Fibroblast of mammary gland (primary cell): ENCODE results near the gene ZNF668.
"Not testable (repeated sequence)": the region's sequence is repeated elsewhere in the genome, so short reads cannot be mapped to it uniquely, and the experiment has no call there.

Experiments
- DNase-seq: peaks from one replicate; pipeline ENCODE4 v3.0.0-alpha.2; 2010; ENCODE audit warnings: low read depth
- H3K4me3 ChIP-seq: 2 replicates; pipeline ENCODE4 v1.5.1; 2011; ENCODE audit warnings: low read depth, mild to moderate bottlenecking, low read length, moderate library complexity; ENCODE audit not compliant: control insufficient read depth
- CTCF ChIP-seq: conservative IDR thresholded peaks from 2 replicates; pipeline ENCODE4 v1.5.1; 2011; ENCODE audit warnings: low read depth, low read length, inconsistent platforms; ENCODE audit not compliant: control insufficient read depth, insufficient read depth

The ZNF668 gene

DNA sequence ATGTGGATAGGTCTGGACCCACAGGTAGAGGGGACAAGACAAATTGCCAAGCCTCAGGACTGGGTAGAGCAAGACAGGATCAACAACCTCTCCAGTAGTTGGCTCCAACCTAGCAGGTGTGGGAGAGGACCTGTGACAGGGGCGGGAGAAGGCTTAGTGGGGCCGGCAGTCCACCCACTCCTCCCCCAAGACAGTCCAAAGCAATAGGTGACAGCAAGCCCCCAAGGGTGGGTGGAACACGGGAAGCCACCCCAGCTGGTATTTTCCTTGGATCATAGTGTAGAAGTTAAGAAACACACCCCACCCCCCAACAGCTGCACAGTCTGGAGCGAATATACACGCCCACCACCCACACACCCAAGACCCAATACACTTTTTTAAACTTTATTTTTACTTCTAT lies 44.8 kb downstream of the ZNF668 start:
- H3K4me3 ChIP-seq = no peak overlapping the region
- TF ChIP-seq CTCF = no peak
- no peak for DNase-seq

GRCh38 chr16:31025339-31025738 lies 48.7 kb downstream of the ZNF668 start:
- no peak for TF ChIP-seq CTCF

DNA sequence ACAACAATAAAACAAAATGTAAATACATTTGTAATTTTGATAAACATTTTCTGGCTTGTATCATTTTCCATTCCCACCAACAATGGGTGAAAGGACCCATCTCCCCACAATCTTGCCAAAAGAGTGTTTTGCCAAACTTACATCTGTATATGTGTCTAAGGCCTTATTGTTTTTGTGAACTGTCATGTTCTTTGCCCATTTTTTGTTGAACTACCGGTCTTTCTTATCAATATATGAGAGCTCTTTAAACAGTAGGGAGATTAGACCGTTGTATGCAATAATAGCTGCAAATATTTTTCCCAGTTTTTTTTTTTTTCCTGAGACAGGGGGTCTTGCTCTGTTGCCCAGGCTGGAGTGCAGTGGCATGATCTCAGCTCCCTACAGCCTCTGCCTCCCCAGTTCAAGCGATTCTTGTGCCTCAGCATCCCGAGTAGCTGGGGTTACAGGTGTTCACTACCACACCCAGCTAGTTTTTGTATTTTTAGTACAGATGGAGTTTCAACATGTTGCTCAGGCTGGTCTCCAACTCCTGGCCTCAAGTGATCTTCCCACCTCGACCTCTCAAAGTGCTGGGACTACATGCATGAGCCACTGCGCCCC lies 50.3 kb downstream of the ZNF668 start:
- no peak for TF ChIP-seq CTCF
- DNase-seq = no peak
- H3K4me3 ChIP-seq = no peak overlapping the region

More at GRCh38 chr16:31025339-31025738, 48.7 kb downstream of the ZNF668 start:
- DNase-seq = no peak
- no peak overlapping the region for H3K4me3 ChIP-seq

DNA sequence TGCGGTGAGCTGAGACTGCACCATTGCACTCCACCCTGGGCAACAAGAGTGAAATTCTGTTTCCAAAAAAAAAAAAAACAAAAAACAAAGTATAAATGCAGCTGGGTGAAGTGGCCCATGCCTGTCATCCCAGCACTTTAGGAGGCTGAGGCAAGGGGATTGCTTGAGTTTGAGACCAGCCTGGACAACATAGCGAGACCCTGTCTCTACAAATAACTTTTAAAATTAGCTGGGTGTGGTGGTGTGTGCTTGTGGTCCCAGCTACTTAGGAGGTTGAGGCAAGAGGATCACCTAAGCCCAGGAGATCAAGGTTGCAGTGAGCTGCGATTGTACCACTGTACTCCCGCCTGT lies 50.8 kb downstream of the ZNF668 start:
- no peak overlapping the region for H3K4me3 ChIP-seq
- DNase-seq = no peak
- TF ChIP-seq CTCF = no peak

GRCh38 chr16:31022544-31023251 lies 51.3 kb downstream of the ZNF668 start:
- DNase-seq = no peak
- no peak overlapping the region for H3K4me3 ChIP-seq
- TF ChIP-seq CTCF = no peak

GRCh38 chr16:31020536-31020935 lies 53.5 kb downstream of the ZNF668 start:
- no peak for TF ChIP-seq CTCF
- no peak overlapping the region for H3K4me3 ChIP-seq
- no peak for DNase-seq

GRCh38 chr16:31017756-31018155 lies 56.3 kb downstream of the ZNF668 start:
- H3K4me3 ChIP-seq, DNase-seq: not testable (repeated sequence)
